SH-SY5Y (cell line): ENCODE data around the gene ZNF302.

ENCODE experiments used
- GATA2 ChIP-seq: IDR thresholded peaks from 2 replicates; pipeline ENCODE4 v1.6.1; 2011; ENCODE audit warnings: mild to moderate bottlenecking, low read depth, low read length
- GATA3 ChIP-seq: IDR thresholded peaks from 2 replicates; pipeline ENCODE4 v1.6.1; 2011; ENCODE audit warnings: low read depth, mild to moderate bottlenecking, low read length, moderate library complexity

DNA sequence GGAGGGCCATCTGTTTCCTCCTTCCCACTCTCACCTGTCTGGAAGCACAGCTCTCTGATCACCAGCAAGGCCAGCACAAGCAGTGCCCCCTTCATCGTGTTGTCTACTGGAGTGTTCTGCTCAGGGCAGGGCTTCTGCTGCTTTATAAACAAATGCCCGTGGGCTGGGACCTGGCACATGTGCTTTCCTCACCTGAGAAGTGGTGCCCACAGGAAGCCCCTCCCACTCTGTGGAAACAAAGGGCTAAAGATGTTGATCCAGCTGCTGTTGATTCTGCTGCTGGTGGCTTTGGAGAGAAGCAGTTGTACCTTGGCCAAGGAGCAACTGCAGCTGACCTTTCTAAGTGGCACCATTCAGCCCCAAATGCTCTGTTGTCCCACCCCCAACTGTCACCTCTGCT, 30.2 kb downstream of the ZNF302 start:
- TF ChIP-seq GATA2, result no peak
- no peak for TF ChIP-seq GATA3
